Brain microvascular endothelial cell (primary cell): ENCODE data around the gene DLK2.
"Not testable (repeated sequence)": the region's sequence is repeated elsewhere in the genome, so short reads cannot be mapped to it uniquely, and the experiment has no call there.

Source experiments
- DNase-seq: peaks from one replicate; pipeline ENCODE4 v3.0.0-alpha.2; 2020
- H3K27ac ChIP-seq: fragments of 250-450 bp; sonication (Bioruptor Pico); 2 replicates; pipeline ENCODE4 v1.5.1; 2020; ENCODE audit warnings: mild to moderate bottlenecking, moderate library complexity
- H3K27me3 ChIP-seq: fragments of 250-450 bp; sonication (Bioruptor Pico); replicated peaks from 2 replicates; pipeline ENCODE4 v1.5.1; 2020; ENCODE audit warnings: mild to moderate bottlenecking
- H3K36me3 ChIP-seq: fragments of 250-450 bp; sonication (Bioruptor Pico); replicated peaks from 2 replicates; pipeline ENCODE4 v1.5.1; 2020; ENCODE audit warnings: mild to moderate bottlenecking
- H3K4me3 ChIP-seq: 2 replicates; pipeline ENCODE4 v1.5.1; 2011; ENCODE audit warnings: low read depth, mild to moderate bottlenecking, control low read depth, low read length, moderate library complexity
- CTCF ChIP-seq: IDR thresholded peaks from 2 replicates; pipeline ENCODE4 v1.5.1; 2011; ENCODE audit warnings: low read depth, mild to moderate bottlenecking, moderate library complexity, low read length, control low read depth, inconsistent platforms; ENCODE audit errors: missing control alignments
- in situ Hi-C: cut with HindIII; loops from 2 replicates; pipeline ENCODE4 v1.10.0; 2017; ENCODE audit warnings: low sequenced_read_pairs, low pct_ligation_motif_present

The DLK2 gene

GRCh38 chr6:43412541-43412940 is 42.8 kb downstream of the DLK2 start:
- H3K4me3 ChIP-seq: no peak overlapping the region
- in situ Hi-C loops: no loop called here
- H3K27ac ChIP-seq: no peak overlapping the region

GRCh38 chr6:43410776-43411175 is 44.6 kb downstream of the DLK2 start:
- in situ Hi-C loops: not testable (repeated sequence)

More at GRCh38 chr6:43412541-43412940, 42.8 kb downstream of the DLK2 start:
- no peak for DNase-seq
- no peak for TF ChIP-seq CTCF
- H3K36me3 ChIP-seq: no peaks in the 10 kb centered on the region
- no peaks in the 10 kb centered on the region for H3K27me3 ChIP-seq

GRCh38 chr6:43408259-43408658 is 47.1 kb downstream of the DLK2 start:
- in situ Hi-C loops: no loop called here
- H3K36me3 ChIP-seq: no peaks in the 10 kb centered on the region
- H3K27ac ChIP-seq: no peak overlapping the region
- no peak for TF ChIP-seq CTCF
- no peaks in the 10 kb centered on the region for H3K27me3 ChIP-seq
- DNase-seq: no peak
- no peak overlapping the region for H3K4me3 ChIP-seq

More at GRCh38 chr6:43410776-43411175, 44.6 kb downstream of the DLK2 start:
- H3K36me3 ChIP-seq, DNase-seq, H3K4me3 ChIP-seq, H3K27ac ChIP-seq, H3K27me3 ChIP-seq: not testable (repeated sequence)

- no peaks in the 10 kb centered on the region for H3K36me3 ChIP-seq
These were observed 48.1 kb downstream of the DLK2 start for GRCh38 chr6:43407296-43407695.

GRCh38 chr6:43405354-43405753 is 50.0 kb downstream of the DLK2 start:
- H3K27me3 ChIP-seq: no peaks in the 10 kb centered on the region
- TF ChIP-seq CTCF: no peak
- in situ Hi-C loops: no loop called here
- H3K27ac ChIP-seq: no peak overlapping the region
- no peak overlapping the region for H3K4me3 ChIP-seq
- DNase-seq: no peak
- no peaks in the 10 kb centered on the region for H3K36me3 ChIP-seq

More at GRCh38 chr6:43407296-43407695, 48.1 kb downstream of the DLK2 start:
- DNase-seq: no peak
- Histone ChIP-seq H3K27ac (no peak overlapping the region), H3K27me3 (no peaks in the 10 kb centered on the region), H3K4me3 (no peak overlapping the region)
- TF ChIP-seq CTCF: no peak
- in situ Hi-C loops: no loop called here

- peak; percentile 35 for TF ChIP-seq CTCF
- no peak for DNase-seq
- H3K36me3 ChIP-seq: no peaks in the 10 kb centered on the region
- in situ Hi-C loops: no loop called here
- no peaks in the 10 kb centered on the region for H3K27me3 ChIP-seq
- no peak overlapping the region for H3K4me3 ChIP-seq
- H3K27ac ChIP-seq: no peak overlapping the region
These were observed 52.5 kb downstream of the DLK2 start for GRCh38 chr6:43402820-43403219.
